KOPT-K1 (cell line): ENCODE results near the gene C3orf49.

ENCODE experiments used
- H3K27ac ChIP-seq: fragments of 200-600 bp; sonication (generic); 2 replicates; pipeline ENCODE4 v1.5.1; 2016; ENCODE audit warnings: antibody characterized with exemption, mild to moderate bottlenecking, low read depth, low read length; ENCODE audit not compliant: poor library complexity, severe bottlenecking
- H3K36me3 ChIP-seq: fragments of 200-600 bp; sonication (generic); 2 replicates; pipeline ENCODE4 v1.5.1; 2017; ENCODE audit warnings: antibody characterized with exemption, mild to moderate bottlenecking, low read length, moderate library complexity; ENCODE audit not compliant: insufficient read depth
- H3K9me3 ChIP-seq: fragments of 200-600 bp; sonication (generic); 2 replicates; pipeline ENCODE4 v1.5.1; 2017; ENCODE audit warnings: antibody characterized with exemption, low read length, mild to moderate bottlenecking; ENCODE audit not compliant: insufficient read depth, poor library complexity, severe bottlenecking

C3orf49 gene

DNA sequence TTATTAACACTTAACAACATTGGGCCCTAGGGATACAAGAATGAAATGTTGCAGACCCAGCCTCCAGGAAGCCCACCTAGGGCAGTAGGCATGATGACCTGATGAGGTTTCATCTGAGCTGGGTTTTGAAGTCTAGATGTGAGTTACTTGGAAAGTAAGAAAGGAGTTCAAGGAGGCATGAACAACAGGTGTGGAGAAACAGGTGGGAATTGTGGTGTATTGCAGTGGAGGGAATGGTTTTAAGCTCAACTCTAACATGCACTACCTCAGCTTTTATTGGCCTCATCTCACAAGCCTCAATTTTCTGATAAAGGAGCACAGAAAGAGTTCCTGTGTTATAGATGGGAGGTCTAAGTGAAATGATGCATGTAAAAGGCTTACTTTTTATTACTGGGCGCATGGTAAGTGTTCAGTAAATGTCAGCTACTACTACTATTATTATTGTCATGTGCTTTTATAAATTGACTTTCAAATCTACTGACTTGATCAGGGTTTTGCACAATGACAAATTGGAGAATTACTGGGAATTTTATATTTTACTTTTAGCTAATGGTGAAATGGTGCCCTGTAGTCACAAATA is 73.8 kb downstream of the C3orf49 start:
- Histone ChIP-seq H3K27ac (no peak overlapping the region), H3K9me3 (no peaks in the 10 kb centered on the region), H3K36me3 (peaks cover 5% of the 10 kb centered on the region)

DNA sequence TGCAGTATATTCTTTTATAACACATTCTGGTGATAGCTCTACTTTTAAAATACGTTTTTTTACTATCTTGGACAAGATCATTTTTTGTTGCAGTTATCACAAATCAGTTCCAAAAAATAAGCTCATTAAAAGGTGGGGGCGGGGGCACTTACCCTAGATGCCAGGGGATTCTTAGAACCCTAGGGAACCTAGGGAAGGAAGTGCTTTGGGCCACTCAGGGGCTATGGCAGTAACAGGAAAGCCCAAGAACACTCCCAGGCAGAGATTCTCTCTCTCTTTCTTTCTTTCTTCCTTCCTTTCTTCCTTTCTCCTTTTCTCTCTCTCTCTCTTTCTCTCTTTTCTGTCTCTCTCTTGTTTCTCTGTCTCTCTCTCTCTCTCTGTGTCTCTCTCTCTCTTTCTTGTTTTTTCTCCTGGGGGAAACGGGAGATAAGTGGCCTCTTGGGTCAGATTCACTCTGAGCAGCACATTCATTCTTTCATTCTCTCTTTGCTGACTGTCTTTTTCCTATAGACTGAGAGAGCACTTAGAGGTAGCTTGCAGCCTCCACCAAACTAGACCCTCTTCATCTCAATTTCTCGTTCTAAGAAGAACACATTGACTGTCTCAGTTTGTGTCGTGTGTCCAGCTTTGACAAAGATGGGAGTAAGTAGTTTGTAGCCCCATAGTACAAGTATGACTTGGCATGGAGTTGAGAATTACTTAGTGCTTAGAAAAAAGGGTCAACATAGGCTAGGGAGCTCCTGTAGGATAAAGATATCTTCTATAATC is 76.5 kb downstream of the C3orf49 start:
- Histone ChIP-seq H3K36me3 (peaks cover 30% of the 10 kb centered on the region), H3K27ac (no peak overlapping the region), H3K9me3 (no peaks in the 10 kb centered on the region)

DNA sequence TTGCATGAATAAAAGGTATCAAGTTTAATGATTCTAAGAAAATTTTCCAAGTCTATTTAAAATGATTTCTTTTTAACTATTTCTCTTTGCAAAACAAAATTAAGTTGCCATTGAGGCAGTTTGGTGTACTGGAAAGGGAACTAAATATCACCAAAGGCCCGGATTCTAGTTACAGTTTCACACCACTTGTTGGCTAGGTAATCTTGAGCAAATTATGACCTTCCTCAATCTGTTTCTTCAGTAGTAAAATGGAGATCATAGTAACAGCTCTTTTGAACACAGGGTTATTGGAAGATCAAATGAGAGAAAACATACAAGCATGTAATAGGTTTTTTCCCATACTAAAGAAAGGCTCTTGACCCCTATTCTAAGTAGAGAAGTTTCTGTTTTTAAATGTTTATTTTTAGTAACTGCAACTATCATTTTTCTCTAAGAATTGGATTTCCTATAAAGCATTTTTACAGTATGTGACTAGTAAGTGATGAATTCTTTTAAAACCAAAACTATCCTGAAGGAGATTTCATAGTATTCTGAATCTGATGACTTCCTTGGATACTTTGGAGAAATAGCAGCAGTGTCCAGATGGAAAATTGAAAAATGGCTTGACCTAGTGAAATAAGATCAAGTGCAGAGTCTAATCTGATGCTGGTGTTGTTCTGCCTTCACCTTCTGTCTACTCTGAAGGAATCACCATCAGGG is 77.4 kb downstream of the C3orf49 start:
- H3K9me3 ChIP-seq = no peaks in the 10 kb centered on the region
- peaks cover 34% of the 10 kb centered on the region for H3K36me3 ChIP-seq
- no peak overlapping the region for H3K27ac ChIP-seq
